Measurements from ENCODE around the gene CREBL2. TPM values are rescaled to one million over a fixed set of nuclear protein-coding genes. Genes with fewer than 3 reads are reported as not detected.
"Not testable (repeated sequence)": the region's sequence is repeated elsewhere in the genome, so short reads cannot be mapped to it uniquely, and the experiment has no call there.

Gene CREBL2
- total RNA-seq, 1 donor from 2014 or later: 14.9 TPM

DNA sequence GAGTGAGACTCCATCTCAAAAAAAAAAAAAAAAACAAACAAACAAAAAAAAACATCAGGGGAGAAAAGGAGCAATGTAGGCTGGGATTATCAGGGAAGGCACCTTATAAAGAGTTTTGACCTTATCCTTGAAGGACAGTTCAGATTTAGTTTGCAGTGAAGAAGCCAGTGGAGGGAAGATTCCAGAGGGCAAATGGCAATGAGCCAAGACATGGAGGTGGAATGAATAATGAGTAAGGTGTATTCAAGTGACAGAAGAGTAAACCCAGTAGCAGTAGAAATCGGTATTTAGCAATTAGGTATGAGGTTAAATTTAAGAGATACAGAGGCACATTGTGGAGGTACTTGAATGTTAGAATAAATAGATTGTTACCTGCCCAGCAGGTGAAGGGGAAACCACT is 46.8 kb upstream of the CREBL2 start:
- Histone ChIP-seq H3K27me3 (ENCODE audit: low read depth) (no peaks in the 10 kb centered on the region), H3K4me3 (no peak overlapping the region), H3K4me1 (peaks cover 20% of the 10 kb centered on the region), H3K9me3 (replicated peaks) (peaks cover 9% of the 10 kb centered on the region), H3K27ac (replicated peaks) (no peak overlapping the region), H3K36me3 (no peaks in the 10 kb centered on the region)
- TF ChIP-seq, protein P1, sequence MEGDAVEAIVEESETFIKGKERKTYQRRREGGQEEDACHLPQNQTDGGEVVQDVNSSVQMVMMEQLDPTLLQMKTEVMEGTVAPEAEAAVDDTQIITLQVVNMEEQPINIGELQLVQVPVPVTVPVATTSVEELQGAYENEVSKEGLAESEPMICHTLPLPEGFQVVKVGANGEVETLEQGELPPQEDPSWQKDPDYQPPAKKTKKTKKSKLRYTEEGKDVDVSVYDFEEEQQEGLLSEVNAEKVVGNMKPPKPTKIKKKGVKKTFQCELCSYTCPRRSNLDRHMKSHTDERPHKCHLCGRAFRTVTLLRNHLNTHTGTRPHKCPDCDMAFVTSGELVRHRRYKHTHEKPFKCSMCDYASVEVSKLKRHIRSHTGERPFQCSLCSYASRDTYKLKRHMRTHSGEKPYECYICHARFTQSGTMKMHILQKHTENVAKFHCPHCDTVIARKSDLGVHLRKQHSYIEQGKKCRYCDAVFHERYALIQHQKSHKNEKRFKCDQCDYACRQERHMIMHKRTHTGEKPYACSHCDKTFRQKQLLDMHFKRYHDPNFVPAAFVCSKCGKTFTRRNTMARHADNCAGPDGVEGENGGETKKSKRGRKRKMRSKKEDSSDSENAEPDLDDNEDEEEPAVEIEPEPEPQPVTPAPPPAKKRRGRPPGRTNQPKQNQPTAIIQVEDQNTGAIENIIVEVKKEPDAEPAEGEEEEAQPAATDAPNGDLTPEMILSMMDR (IDR thresholded peaks at IDR 0.05; ENCODE audit: borderline replicate concordance): no peak
- intact Hi-C loops (cut with micrococcal nuclease): loop anchor here (5.0 to 10.0 kb wide), 2 partner anchors 150 to 188 kb away; partner anchors contain the start of gene CDKN1B
- DNase-seq: no peak

DNA sequence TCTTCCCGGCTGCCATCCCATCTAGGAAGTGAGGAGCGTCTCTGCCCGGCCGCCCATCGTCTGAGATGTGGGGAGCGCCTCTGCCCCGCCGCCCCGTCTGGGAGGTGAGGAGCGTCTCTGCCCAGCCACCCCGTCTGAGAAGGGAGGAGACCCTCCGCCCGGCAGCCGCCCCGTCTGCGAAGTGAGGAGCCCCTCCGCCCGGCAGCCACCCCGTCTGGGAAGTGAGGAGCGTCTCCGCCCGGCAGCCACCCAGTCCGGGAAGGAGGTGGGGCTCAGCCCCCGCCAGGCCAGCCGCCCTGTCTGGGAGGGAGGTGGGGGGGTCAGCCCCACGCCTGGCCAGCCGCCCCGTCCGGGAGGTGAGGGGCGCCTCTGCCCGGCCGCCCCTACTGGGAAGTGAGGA is 45.7 kb upstream of the CREBL2 start:
- not testable (repeated sequence) for DNase-seq; H3K36me3 ChIP-seq; H3K9me3 ChIP-seq (replicated peaks); H3K4me3 ChIP-seq; H3K27ac ChIP-seq (replicated peaks); H3K27me3 ChIP-seq (ENCODE audit: low read depth)
- peaks cover 12% of the 10 kb centered on the region for H3K4me1 ChIP-seq
- intact Hi-C loops (cut with micrococcal nuclease): loop anchor here (10.0 kb wide), 1 partner anchor 149 kb away; the partner anchor contains the start of gene CDKN1B

DNA sequence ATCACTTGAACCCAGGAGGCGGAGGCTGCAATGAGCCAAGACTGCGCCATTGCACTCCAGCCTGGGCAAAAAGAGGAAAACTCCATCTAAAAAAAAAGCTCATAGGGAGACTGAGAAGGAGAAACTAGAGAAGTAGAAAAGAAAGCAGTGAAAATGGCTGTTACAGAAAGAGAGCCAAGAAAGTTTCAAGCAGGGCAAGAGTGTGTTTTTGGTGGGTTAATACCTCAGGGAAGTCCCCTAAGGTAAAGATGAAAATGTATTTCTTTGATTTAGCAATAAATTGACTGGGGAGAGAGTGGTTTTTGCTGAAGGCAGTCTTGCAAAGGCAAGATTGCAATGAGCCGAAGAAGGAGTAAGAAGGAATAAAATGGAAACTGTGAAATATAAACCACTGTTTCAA is 39.0 kb upstream of the CREBL2 start:
- intact Hi-C loops (cut with micrococcal nuclease): no loop called here
- Histone ChIP-seq H3K27me3 (ENCODE audit: low read depth) (no peaks in the 10 kb centered on the region), H3K4me1 (no peaks in the 10 kb centered on the region), H3K4me3 (no peak overlapping the region), H3K36me3 (no peaks in the 10 kb centered on the region), H3K9me3 (replicated peaks) (no peaks in the 10 kb centered on the region), H3K27ac (replicated peaks) (no peak overlapping the region)
- no peak for DNase-seq
- TF ChIP-seq, protein P1 (IDR thresholded peaks at IDR 0.05; ENCODE audit: borderline replicate concordance): no peak

DNA sequence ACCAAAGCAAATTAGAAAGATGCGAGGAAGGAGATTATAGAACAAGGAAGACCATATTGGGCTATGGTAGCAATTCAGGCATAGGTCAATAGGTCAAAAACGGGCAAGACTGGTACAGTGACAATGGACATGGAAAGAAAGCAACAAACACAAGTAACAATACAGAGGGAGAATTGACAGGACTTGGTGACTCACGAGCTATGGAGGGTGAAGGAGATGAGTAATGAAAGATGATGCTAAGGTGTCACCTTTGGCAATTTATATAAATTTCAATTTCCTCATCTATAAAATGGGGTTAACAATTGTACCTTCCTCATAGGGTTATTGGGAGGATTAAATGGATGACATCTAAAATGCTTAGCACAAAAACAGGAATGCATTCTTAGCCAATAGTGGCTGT is 33.9 kb upstream of the CREBL2 start:
- intact Hi-C loops (cut with micrococcal nuclease): no loop called here
- Histone ChIP-seq H3K9me3 (replicated peaks) (no peaks in the 10 kb centered on the region), H3K36me3 (no peaks in the 10 kb centered on the region), H3K4me1 (no peaks in the 10 kb centered on the region), H3K27me3 (ENCODE audit: low read depth) (no peaks in the 10 kb centered on the region), H3K27ac (replicated peaks) (no peak overlapping the region), H3K4me3 (no peak overlapping the region)
- no peak for DNase-seq
- TF ChIP-seq, protein P1 (IDR thresholded peaks at IDR 0.05; ENCODE audit: borderline replicate concordance): no peak

DNA sequence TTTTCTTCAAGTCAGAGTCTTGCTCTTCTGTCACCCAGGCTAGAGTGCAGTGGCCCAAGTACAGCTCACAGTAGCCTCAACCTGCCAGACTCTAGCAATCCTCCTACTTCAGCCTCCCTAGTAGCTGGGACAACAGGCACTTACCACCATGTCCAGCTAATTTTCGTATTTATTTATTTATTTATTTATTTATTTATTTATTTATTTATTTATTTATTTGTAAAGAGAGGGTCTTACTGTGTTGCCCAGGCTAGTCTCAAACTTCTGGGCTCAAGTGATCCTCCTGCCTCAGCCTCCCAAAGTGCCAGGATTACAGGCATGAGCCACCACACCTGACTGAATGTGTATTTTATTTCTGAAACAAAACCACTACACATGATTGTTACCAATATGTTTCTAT is 31.0 kb upstream of the CREBL2 start:
- H3K36me3 ChIP-seq; H3K4me1 ChIP-seq; H3K9me3 ChIP-seq (replicated peaks); H3K27ac ChIP-seq (replicated peaks); intact Hi-C loops (cut with micrococcal nuclease); H3K4me3 ChIP-seq; H3K27me3 ChIP-seq (ENCODE audit: low read depth); DNase-seq: not testable (repeated sequence)

DNA sequence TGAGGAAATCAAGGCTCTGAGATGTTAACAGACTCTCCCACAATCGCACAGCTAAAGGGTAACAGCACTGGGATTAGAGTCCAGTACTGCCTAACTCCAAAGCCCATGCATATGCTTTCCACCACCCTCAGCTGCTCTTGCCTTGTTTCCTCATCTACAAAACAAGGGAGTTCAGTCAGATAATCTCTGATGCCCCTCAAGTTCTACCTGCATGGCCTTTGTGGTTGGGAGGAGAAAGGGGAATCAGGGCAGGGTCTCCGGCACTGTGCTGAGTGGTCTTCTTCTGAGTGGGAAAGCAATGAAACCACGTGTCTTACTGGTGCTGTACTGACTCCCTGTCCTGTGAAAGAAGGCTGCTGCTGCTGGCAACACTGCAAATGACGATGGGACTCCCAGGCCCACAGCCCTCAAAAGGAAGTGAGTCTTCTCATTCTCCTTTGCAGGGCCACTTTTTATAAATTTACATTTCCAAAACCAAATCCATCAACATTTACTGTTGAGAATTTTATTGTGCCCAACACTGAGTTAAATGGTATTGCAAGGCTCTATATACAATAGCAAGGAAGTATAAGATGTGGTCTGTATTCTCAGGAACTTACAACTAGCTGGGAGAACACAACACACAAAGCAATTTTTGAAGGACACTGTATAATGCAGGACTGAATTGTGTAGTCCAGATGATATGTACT is 29.3 kb upstream of the CREBL2 start:
- no peak overlapping the region for H3K27ac ChIP-seq (replicated peaks)
- H3K4me1 ChIP-seq: peaks cover 4% of the 10 kb centered on the region
- H3K27me3 ChIP-seq (ENCODE audit: low read depth): no peaks in the 10 kb centered on the region
- TF ChIP-seq, protein P1 (IDR thresholded peaks at IDR 0.05; ENCODE audit: borderline replicate concordance): no peak
- intact Hi-C loops (cut with micrococcal nuclease): no loop called here
- no peaks in the 10 kb centered on the region for H3K9me3 ChIP-seq (replicated peaks)
- H3K36me3 ChIP-seq: no peaks in the 10 kb centered on the region
- DNase-seq: no peak
- H3K4me3 ChIP-seq: no peak overlapping the region
